Transverse colon (tissue), 4 donors: ENCODE results near the gene ZCCHC4.

Experiments
- POLR2A ChIP-seq: fragments of 450-650 bp; IDR thresholded peaks from one replicate; pipeline ENCODE4 v1.6.1; 2016; ENCODE audit warnings: antibody characterized with exemption, mild to moderate bottlenecking, moderate library complexity
- POLR2AphosphoS5 ChIP-seq, 3 donors: sonication (generic); formaldehyde crosslinking; IDR thresholded peaks; one replicate each; pipeline ENCODE4 v1.6.1; 2016; ENCODE audit warnings: antibody characterized with exemption in 3 of 3
- TF ChIP-seq, protein P1 (sequence below), 5 experiments: fragments of 200-600 bp in 3 of 5; fragments of 450-650 bp in 2 of 5; sonication (generic) in 3 of 5; IDR thresholded peaks; 1 replicate in 2 of 5; 2 replicates in 3 of 5; pipeline ENCODE4 v1.5.1; 2016 to 2017; ENCODE audit warnings: antibody characterized with exemption in 5 of 5, inconsistent platforms in 3 of 5, mild to moderate bottlenecking in 2 of 5, moderate library complexity in 1 of 5

GRCh38 chr4:25312496-25313200 lies at the start of gene ZCCHC4:
- TF ChIP-seq, protein P1, sequence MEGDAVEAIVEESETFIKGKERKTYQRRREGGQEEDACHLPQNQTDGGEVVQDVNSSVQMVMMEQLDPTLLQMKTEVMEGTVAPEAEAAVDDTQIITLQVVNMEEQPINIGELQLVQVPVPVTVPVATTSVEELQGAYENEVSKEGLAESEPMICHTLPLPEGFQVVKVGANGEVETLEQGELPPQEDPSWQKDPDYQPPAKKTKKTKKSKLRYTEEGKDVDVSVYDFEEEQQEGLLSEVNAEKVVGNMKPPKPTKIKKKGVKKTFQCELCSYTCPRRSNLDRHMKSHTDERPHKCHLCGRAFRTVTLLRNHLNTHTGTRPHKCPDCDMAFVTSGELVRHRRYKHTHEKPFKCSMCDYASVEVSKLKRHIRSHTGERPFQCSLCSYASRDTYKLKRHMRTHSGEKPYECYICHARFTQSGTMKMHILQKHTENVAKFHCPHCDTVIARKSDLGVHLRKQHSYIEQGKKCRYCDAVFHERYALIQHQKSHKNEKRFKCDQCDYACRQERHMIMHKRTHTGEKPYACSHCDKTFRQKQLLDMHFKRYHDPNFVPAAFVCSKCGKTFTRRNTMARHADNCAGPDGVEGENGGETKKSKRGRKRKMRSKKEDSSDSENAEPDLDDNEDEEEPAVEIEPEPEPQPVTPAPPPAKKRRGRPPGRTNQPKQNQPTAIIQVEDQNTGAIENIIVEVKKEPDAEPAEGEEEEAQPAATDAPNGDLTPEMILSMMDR (IDR thresholded peaks at IDR 0.05), result peak; percentile 92 to 99 (median 97)
- TF ChIP-seq POLR2A (peak; percentile 64), POLR2AphosphoS5 (IDR thresholded peaks at IDR 0.05) (peak; percentile 54 to 69 (median 57))
